COLO829 (cell line): Measurements from ENCODE around the gene SCLT1.

ENCODE experiments used
- DNase-seq: peaks from one replicate; pipeline ENCODE4 v3.0.0; 2012; ENCODE audit warnings: low spot score

Gene SCLT1

GRCh38 chr4:128841402-128841801, 251.9 kb downstream of the SCLT1 start:
- DNase-seq = no peak

DNA sequence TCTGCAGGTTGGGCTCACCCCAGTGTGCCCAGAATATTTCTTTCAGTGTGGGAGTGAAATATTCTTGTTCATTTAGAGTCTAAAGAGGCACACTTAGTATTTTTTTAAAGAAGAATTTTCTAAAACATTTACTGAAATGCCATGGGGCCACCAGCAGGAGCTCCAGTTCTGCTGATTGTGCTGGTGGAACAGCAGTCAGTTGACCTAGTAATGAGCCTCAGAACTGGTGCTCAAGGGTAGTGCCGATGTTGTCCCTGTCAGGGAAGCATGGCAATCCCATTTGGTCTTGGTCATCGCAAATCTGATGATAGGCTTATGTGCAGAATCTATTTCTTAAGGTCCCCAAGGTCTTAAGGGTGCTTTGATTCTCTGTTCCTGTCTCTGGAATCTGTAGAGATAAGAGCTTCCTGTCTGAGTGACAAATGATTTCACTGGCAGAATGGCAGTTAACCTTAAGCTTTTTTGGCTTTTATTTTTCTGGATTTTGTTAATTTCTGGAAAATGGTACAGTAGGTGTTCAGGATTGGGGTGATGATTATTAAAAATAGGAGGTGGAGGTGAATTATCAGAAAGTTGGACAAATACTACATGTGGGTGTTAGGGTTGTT, 252.5 kb downstream of the SCLT1 start:
- no peak for DNase-seq

DNA sequence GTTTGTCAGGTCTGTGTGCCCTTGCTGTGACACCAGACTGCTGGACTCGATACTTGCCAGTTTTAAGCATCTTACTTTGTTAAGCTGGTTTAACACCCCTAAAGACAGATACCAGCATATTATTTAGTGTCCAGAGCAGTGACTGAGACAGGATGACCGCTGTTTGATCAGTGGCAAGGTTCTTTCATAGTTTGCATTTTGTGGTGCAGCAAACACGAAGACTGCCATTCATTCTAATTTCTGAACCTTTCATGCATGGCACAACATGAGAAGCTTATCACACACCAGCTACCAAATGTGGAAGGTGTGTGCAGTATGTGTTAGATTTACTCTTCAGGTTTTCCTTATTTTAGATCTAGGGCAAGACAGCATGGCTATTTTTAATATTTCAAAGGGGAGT, 255.7 kb downstream of the SCLT1 start:
- DNase-seq = no peak

- DNase-seq = no peak
Observed at GRCh38 chr4:128837198-128837597, 256.1 kb downstream of the SCLT1 start.

DNA sequence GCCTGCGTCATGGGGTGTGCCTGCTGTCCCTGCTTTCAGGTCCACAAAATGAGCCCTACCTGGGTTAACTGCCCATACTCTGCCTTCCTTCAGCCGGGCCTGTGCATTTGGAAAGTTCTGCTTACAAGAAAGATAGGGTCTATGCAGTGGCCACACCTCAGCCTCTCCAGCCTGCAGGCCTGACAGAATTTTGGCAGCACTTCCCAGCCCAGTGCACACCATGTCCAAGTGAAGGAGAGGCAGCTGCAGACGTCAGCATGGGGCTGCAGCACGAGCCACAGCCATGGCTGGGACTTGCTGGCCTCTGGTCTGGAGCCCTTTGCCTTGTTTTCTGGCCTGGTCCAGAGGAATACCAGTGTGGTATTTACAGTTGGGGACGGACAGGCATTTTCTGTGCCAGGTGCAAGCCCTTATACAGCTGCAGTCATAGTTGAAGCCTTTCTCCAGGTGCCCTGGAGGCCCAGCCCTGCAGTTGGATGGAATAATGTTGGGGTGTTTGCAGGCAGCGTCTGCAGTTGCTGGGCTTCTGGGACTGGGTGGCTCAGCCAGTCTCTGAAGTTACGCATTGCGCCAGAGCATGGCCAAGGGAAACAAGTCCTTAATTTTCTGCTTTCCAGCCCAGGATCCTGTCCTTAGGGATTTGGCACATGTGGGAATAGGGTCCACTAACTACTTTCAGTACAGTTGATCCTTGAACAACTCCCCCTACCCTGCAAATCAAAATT, 257.7 kb downstream of the SCLT1 start:
- no peak for DNase-seq
